ENCODE data around the gene NUS1.
"Not testable (repeated sequence)": the region's sequence is repeated elsewhere in the genome, so short reads cannot be mapped to it uniquely, and the experiment has no call there.

Gene NUS1

GRCh38 chr6:117718895-117719294, 43.6 kb downstream of the NUS1 start:
- DNase-seq: no peak

- DNase-seq: not testable (repeated sequence)
These were observed 46.3 kb downstream of the NUS1 start for GRCh38 chr6:117721520-117721919.

GRCh38 chr6:117728626-117729025, 53.4 kb downstream of the NUS1 start:
- DNase-seq: no peak

GRCh38 chr6:117729613-117730012, 54.3 kb downstream of the NUS1 start:
- DNase-seq: no peak

- DNase-seq: no peak
These were observed 58.1 kb downstream of the NUS1 start for GRCh38 chr6:117733341-117733740.

GRCh38 chr6:117739869-117740268, 64.6 kb downstream of the NUS1 start:
- no peak for DNase-seq

GRCh38 chr6:117740605-117741004, 65.3 kb downstream of the NUS1 start:
- DNase-seq: no peak

- DNase-seq: not testable (repeated sequence)
These were observed 75.4 kb downstream of the NUS1 start for GRCh38 chr6:117750675-117751074.
